Stimulated activated CD8-positive, alpha-beta memory T cell treated with anti-CD3 and anti-CD28 coated beads, Interleukin-7, amount 100 ng/mL, for 1 hour (primary cell): ENCODE data around the gene ROR1.

Experiments used
- DNase-seq, 2 donors: peaks; one replicate each; pipeline ENCODE4 v3.0.0-alpha.2; 2020; ENCODE audit warnings: low read depth in 2 of 2

ROR1 gene

GRCh38 chr1:63773815-63774616 lies at the start of gene ROR1:
ROR1 (plus strand) TSS chr1:63774017.
- DNase-seq = no peak

- DNase-seq = no peak
These were observed 49.4 kb upstream of the ROR1 start for GRCh38 chr1:63724375-63724899.

- DNase-seq = no peak
These were observed 45.1 kb upstream of the ROR1 start for GRCh38 chr1:63728611-63729226.

- no peak for DNase-seq
These were observed 44.6 kb upstream of the ROR1 start for GRCh38 chr1:63729227-63729620.

- DNase-seq = no peak
These were observed 43.6 kb upstream of the ROR1 start for GRCh38 chr1:63730211-63730610.

GRCh38 chr1:63731117-63732043 lies 42.4 kb upstream of the ROR1 start:
- no peak for DNase-seq

GRCh38 chr1:63732666-63733065 lies 41.2 kb upstream of the ROR1 start:
- DNase-seq = no peak

- DNase-seq = no peak
These were observed 35.0 kb upstream of the ROR1 start for GRCh38 chr1:63738772-63739171.

- DNase-seq = no peak
These were observed 34.4 kb upstream of the ROR1 start for GRCh38 chr1:63739452-63739851.

- DNase-seq = no peak
These were observed 33.4 kb upstream of the ROR1 start for GRCh38 chr1:63740432-63740831.

GRCh38 chr1:63742526-63742925 lies 31.3 kb upstream of the ROR1 start:
- no peak for DNase-seq

GRCh38 chr1:63743781-63744180 lies 30.0 kb upstream of the ROR1 start:
- no peak for DNase-seq

GRCh38 chr1:63746129-63746864 lies 27.5 kb upstream of the ROR1 start:
- DNase-seq = no peak

- no peak for DNase-seq
These were observed 26.4 kb upstream of the ROR1 start for GRCh38 chr1:63747445-63747844.

- DNase-seq = no peak
These were observed 25.7 kb upstream of the ROR1 start for GRCh38 chr1:63748046-63748580.

- no peak for DNase-seq
These were observed 25.2 kb upstream of the ROR1 start for GRCh38 chr1:63748641-63749040.

GRCh38 chr1:63750721-63751120 lies 23.1 kb upstream of the ROR1 start:
- DNase-seq = no peak

GRCh38 chr1:63752176-63752575 lies 21.6 kb upstream of the ROR1 start:
- no peak for DNase-seq

- DNase-seq = no peak
These were observed 20.2 kb upstream of the ROR1 start for GRCh38 chr1:63753591-63753990.

GRCh38 chr1:63756839-63757238 lies 17.0 kb upstream of the ROR1 start:
- no peak for DNase-seq

GRCh38 chr1:63757334-63757733 lies 16.5 kb upstream of the ROR1 start:
- DNase-seq = no peak
